Fibroblast of lung (primary cell): ENCODE measurements around the gene HPX. TPM values are rescaled to one million over a fixed set of nuclear protein-coding genes. Genes with fewer than 3 reads are reported as not detected.

ENCODE experiments used
- DNase-seq, 2 donors: peaks; one replicate each; pipeline versions ENCODE4 v3.0.0 to v3.0.0-alpha.2; 2010; ENCODE audit warnings: low read depth in 2 of 2
- H2AFZ ChIP-seq: 2 replicates; pipeline ENCODE4 v1.5.1; 2012; ENCODE audit warnings: low read length, control low read depth, inconsistent platforms
- H3K27ac ChIP-seq: 2 replicates; pipeline ENCODE4 v1.5.1; 2011; ENCODE audit warnings: low read length, control low read depth; ENCODE audit not compliant: insufficient read depth
- H3K27me3 ChIP-seq: 2 replicates; pipeline ENCODE4 v1.5.1; 2011; ENCODE audit warnings: mild to moderate bottlenecking, low read length; ENCODE audit not compliant: control insufficient read depth, insufficient read depth
- H3K36me3 ChIP-seq: 2 replicates; pipeline ENCODE4 v1.5.1; 2011; ENCODE audit warnings: low read length; ENCODE audit not compliant: control insufficient read depth, insufficient read depth
- H3K4me1 ChIP-seq: 2 replicates; pipeline ENCODE4 v1.5.1; 2011; ENCODE audit warnings: low read length; ENCODE audit not compliant: control insufficient read depth, insufficient read depth; ENCODE audit errors: extremely low read depth
- H3K4me2 ChIP-seq: 2 replicates; pipeline ENCODE4 v1.5.1; 2011; ENCODE audit warnings: low read length, control low read depth; ENCODE audit not compliant: insufficient read depth; ENCODE audit errors: extremely low read depth
- H3K4me3 ChIP-seq, 4 experiments: fragments of 200-600 bp in 1 of 4; sonication (generic) in 1 of 4; replicated peaks in 1 of 4; 2 replicates each; pipeline ENCODE4 v1.5.1; 2011 to 2016; ENCODE audit warnings: low read length in 4 of 4, low read depth in 3 of 4, mild to moderate bottlenecking in 3 of 4, control low read depth in 2 of 4, inconsistent platforms in 1 of 4, mixed read lengths in 1 of 4; ENCODE audit not compliant: insufficient read depth in 1 of 4; ENCODE audit errors: control extremely low read depth in 1 of 4
- H3K79me2 ChIP-seq: 2 replicates; pipeline ENCODE4 v1.5.1; 2012; ENCODE audit warnings: mild to moderate bottlenecking, low read length, inconsistent platforms; ENCODE audit not compliant: control insufficient read depth, insufficient read depth
- H3K9ac ChIP-seq: 2 replicates; pipeline ENCODE4 v1.5.1; 2011; ENCODE audit warnings: mild to moderate bottlenecking, low read length, control low read depth; ENCODE audit not compliant: insufficient read depth
- H3K9me3 ChIP-seq: 2 replicates; pipeline ENCODE4 v1.5.1; 2012; ENCODE audit warnings: low read depth, low read length; ENCODE audit not compliant: control insufficient read depth, insufficient read depth
- H4K20me1 ChIP-seq: 2 replicates; pipeline ENCODE4 v1.5.1; 2011; ENCODE audit warnings: low read length; ENCODE audit not compliant: control insufficient read depth, insufficient read depth; ENCODE audit errors: extremely low read depth
- EZH2 ChIP-seq: IDR thresholded peaks from 2 replicates; pipeline ENCODE4 v1.5.1; 2012; ENCODE audit warnings: low read length, control low read depth, mild to moderate bottlenecking; ENCODE audit errors: missing control alignments
- polyA minus RNA-seq: library from RNA; depleted of rRNA, polyadenylated mRNA; stranded (reverse); fragments of >200 nt; gene quantifications from 2 replicates; pipeline ENCODE4 v1.2.3, GENCODE V29; 2011; ENCODE audit warnings: low replicate concordance
- polyA plus RNA-seq, 2 donors: library from polyadenylated mRNA; depleted of rRNA in 1 of 2; stranded (reverse) in 1 of 2; unstranded in 1 of 2; fragments of >200 nt; gene quantifications; 2 replicates each; pipeline ENCODE4 v1.2.1, GENCODE V29; 2011 to 2012; ENCODE audit warnings: missing spikeins in 1 of 2
- total RNA-seq: library from RNA; depleted of rRNA; stranded (reverse); fragments of >200 nt; gene quantifications from 2 replicates; pipeline ENCODE4 v1.2.1, GENCODE V29; 2014
- TF ChIP-seq, protein P1 (sequence below), 2 donors: IDR thresholded peaks in 1 of 2; conservative IDR thresholded peaks in 1 of 2; 1 replicate in 1 of 2; 2 replicates in 1 of 2; pipeline ENCODE4 v1.5.1; 2011 to 2012; ENCODE audit warnings: low read length in 2 of 2, control low read depth in 1 of 2, inconsistent platforms in 1 of 2, low read depth in 1 of 2, mild to moderate bottlenecking in 1 of 2

HPX gene, protein sequence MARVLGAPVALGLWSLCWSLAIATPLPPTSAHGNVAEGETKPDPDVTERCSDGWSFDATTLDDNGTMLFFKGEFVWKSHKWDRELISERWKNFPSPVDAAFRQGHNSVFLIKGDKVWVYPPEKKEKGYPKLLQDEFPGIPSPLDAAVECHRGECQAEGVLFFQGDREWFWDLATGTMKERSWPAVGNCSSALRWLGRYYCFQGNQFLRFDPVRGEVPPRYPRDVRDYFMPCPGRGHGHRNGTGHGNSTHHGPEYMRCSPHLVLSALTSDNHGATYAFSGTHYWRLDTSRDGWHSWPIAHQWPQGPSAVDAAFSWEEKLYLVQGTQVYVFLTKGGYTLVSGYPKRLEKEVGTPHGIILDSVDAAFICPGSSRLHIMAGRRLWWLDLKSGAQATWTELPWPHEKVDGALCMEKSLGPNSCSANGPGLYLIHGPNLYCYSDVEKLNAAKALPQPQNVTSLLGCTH
- total RNA-seq (0.26 and 0.83 TPM in 2 replicates), polyA plus RNA-seq (0.18 and 0.28 TPM in 2 replicates), polyA minus RNA-seq (not detected in 2 replicates)
- 0.17 and 0.22 TPM in 2 replicates for polyA plus RNA-seq (2012)

DNA sequence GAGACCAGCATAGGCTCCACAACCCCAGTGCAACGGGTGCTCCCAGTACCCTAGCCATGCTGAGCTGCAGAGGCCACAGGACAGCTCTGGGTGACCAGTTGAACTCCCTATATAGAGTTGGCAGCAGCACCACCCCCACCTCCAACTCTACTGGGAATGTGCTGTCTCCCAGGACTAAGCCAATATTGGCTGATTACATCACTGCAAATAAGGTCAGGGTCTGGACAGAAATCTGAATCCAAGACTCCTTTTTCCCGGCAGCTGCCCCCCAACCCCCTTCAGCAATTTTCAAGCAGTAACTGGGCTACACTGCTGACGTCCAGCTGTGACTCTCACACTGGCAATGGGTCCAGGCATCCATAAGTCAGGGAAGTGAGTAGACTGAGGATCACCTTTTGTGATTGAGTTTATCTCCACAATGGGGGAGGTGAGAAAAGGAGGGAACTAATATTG lies at the start of gene HPX:
Gene HPX, minus strand, starts transcription at position 82 of the 453 bp plus-strand sequence. Its CDS starts 24 bp downstream, at position 58.
- H3K27ac ChIP-seq = no peak within 1 kb of the TSS
- no peak within 1 kb of the TSS for H3K9ac ChIP-seq
- no peak within 1 kb of the TSS for H3K4me2 ChIP-seq
- no peaks in the 10 kb centered on the region for H3K4me1 ChIP-seq
- H4K20me1 ChIP-seq = no peaks in the 10 kb centered on the region
- H3K27me3 ChIP-seq = no peaks in the 10 kb centered on the region
- TF ChIP-seq, protein P1, sequence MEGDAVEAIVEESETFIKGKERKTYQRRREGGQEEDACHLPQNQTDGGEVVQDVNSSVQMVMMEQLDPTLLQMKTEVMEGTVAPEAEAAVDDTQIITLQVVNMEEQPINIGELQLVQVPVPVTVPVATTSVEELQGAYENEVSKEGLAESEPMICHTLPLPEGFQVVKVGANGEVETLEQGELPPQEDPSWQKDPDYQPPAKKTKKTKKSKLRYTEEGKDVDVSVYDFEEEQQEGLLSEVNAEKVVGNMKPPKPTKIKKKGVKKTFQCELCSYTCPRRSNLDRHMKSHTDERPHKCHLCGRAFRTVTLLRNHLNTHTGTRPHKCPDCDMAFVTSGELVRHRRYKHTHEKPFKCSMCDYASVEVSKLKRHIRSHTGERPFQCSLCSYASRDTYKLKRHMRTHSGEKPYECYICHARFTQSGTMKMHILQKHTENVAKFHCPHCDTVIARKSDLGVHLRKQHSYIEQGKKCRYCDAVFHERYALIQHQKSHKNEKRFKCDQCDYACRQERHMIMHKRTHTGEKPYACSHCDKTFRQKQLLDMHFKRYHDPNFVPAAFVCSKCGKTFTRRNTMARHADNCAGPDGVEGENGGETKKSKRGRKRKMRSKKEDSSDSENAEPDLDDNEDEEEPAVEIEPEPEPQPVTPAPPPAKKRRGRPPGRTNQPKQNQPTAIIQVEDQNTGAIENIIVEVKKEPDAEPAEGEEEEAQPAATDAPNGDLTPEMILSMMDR (conservative IDR thresholded peaks at IDR 0.05 in 1 of 2, IDR thresholded peaks at IDR 0.05 in 1 of 2; ENCODE audit: low read depth in 1 of 2, low read length in 2 of 2) = no peak
- TF ChIP-seq EZH2 = no peak
- H3K36me3 ChIP-seq = no peaks in the 10 kb centered on the region
- DNase-seq = no peak
- H3K9me3 ChIP-seq = no peaks in the 10 kb centered on the region
- no peak within 1 kb of the TSS for H3K4me3 ChIP-seq
- H3K79me2 ChIP-seq = no peaks in the 10 kb centered on the region
- no peak within 1 kb of the TSS for H2AFZ ChIP-seq

DNA sequence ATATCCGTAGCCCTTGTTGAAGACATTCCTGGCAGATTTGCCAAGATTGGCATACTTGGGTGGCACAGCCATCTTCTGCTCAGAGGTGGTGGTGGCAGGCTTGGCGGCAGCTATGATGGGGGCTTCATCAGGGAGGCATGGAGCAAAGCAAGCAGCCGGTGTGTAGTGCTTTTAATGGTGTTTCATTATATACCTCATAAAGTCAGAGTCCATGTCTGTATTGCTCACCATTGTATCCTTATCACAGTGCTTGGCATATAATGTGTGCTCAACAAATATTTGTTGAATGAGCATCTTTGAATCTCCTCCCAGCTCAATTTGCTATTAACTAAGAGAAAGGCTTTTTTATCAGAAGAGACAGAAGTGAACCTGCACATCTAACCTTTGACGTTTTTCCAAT lies 48.5 kb upstream of the HPX start:
- H3K79me2 ChIP-seq = no peaks in the 10 kb centered on the region
- H3K27ac ChIP-seq = no peak overlapping the region
- TF ChIP-seq, protein P1 (conservative IDR thresholded peaks at IDR 0.05 in 1 of 2, IDR thresholded peaks at IDR 0.05 in 1 of 2; ENCODE audit: low read depth in 1 of 2, low read length in 2 of 2) = no peak
- H4K20me1 ChIP-seq = no peaks in the 10 kb centered on the region
- H3K36me3 ChIP-seq = peaks cover 9% of the 10 kb centered on the region
- H3K9ac ChIP-seq = no peak overlapping the region
- no peak for DNase-seq
- no peak overlapping the region for H2AFZ ChIP-seq
- H3K27me3 ChIP-seq = no peaks in the 10 kb centered on the region
- H3K4me1 ChIP-seq = no peaks in the 10 kb centered on the region
- no peak overlapping the region for H3K4me3 ChIP-seq
- no peaks in the 10 kb centered on the region for H3K9me3 ChIP-seq
- H3K4me2 ChIP-seq = no peak overlapping the region

DNA sequence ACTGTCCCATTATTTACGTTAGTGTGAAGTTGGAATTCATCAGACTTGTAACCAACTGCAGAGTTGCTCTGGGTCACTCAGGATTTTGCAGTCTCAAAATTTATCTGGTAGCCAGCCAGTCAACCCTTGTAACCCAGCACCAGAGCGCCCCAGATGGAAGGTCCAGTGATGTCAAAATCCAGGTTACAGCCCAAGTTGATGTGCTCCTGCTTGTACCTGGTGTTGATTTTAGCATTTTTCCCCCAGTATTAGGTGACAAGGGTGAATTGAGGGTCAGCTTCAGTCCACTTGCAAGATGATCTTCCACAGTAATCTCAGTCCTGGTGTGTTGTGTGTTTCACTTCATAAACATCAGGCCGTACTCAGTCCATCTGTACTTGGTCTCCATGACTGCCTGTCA lies 48.0 kb upstream of the HPX start:
- Histone ChIP-seq H3K4me1 (no peaks in the 10 kb centered on the region), H3K4me3 (no peak overlapping the region), H3K9ac (no peak overlapping the region), H3K4me2 (no peak overlapping the region), H3K27me3 (no peaks in the 10 kb centered on the region), H2AFZ (no peak overlapping the region), H3K36me3 (peaks cover 9% of the 10 kb centered on the region), H3K79me2 (no peaks in the 10 kb centered on the region), H4K20me1 (no peaks in the 10 kb centered on the region), H3K27ac (no peak overlapping the region), H3K9me3 (no peaks in the 10 kb centered on the region)
- TF ChIP-seq, protein P1 (conservative IDR thresholded peaks at IDR 0.05 in 1 of 2, IDR thresholded peaks at IDR 0.05 in 1 of 2; ENCODE audit: low read depth in 1 of 2, low read length in 2 of 2) = no peak
- TF ChIP-seq EZH2 = no peak
- no peak for DNase-seq
